Ovary (tissue), 9 donors: Measurements from ENCODE around the gene PPM1B. TPM values are rescaled to one million over a fixed set of nuclear protein-coding genes. Genes with fewer than 3 reads are reported as not detected.

Experiments used
- DNase-seq, 5 donors: peaks; one replicate each; pipeline ENCODE4 v3.0.0-alpha.2; 2019 to 2020
- H3K27ac ChIP-seq, 2 donors: fragments of 200-600 bp; one replicate each; pipeline versions ENCODE4 v1.5.1 to v1.8.0; 2019 to 2022
- H3K27me3 ChIP-seq: fragments of 200-600 bp; one replicate; pipeline ENCODE4 v1.8.0; 2022
- H3K36me3 ChIP-seq: fragments of 200-600 bp; sonication (generic); one replicate; pipeline ENCODE4 v1.5.1; 2019
- H3K4me1 ChIP-seq: one replicate; pipeline ENCODE4 v1.8.1; 2013; ENCODE audit warnings: mild to moderate bottlenecking, moderate library complexity; ENCODE audit not compliant: insufficient read depth
- H3K4me3 ChIP-seq: fragments of 200-600 bp; sonication (generic); one replicate; pipeline ENCODE4 v1.5.1; 2017
- H3K9me3 ChIP-seq, 2 donors: fragments of 200-600 bp in 1 of 2; sonication (generic) in 1 of 2; one replicate each; pipeline versions ENCODE4 v1.5.1 to v1.8.1; 2013 to 2019; ENCODE audit warnings: mild to moderate bottlenecking in 1 of 2, moderate library complexity in 1 of 2
- EP300 ChIP-seq: sonication (generic); formaldehyde crosslinking; IDR thresholded peaks from one replicate; pipeline ENCODE4 v1.6.1; 2017; ENCODE audit warnings: antibody characterized with exemption
- POLR2A ChIP-seq: fragments of 450-650 bp; IDR thresholded peaks from one replicate; pipeline ENCODE4 v1.6.1; 2017; ENCODE audit warnings: antibody characterized with exemption, mild to moderate bottlenecking, moderate library complexity
- WGBS, 3 donors: extraction: QIAGEN DNeasy Blood & Tissue Kit in 1 of 3; methylation state at CpG; one replicate each; pipeline versions ENCODE4 v1.1.5 to v1.1.7; 2013 to 2017; 5-methylcytosine and 5-hydroxymethylcytosine counted together
- intact Hi-C, 4 donors: fragments of 100-400 bp; cut with DNase I; formaldehyde crosslinking; loops; one replicate each; pipeline versions ENCODE4 v1.11.0 to v1.15.1; 2022 to 2023
- polyA plus RNA-seq, 2 donors: library from polyadenylated mRNA; stranded (reverse); fragments of 200-250 nt in 1 of 2; fragments of 350-450 nt in 1 of 2; fragmentation: Illumina TruSeq in 1 of 2; extraction: RNeasy Lipid Tissue Mini Kit (QIAGEN cat#74804) in 1 of 2; gene quantifications; one replicate each; pipeline ENCODE4 v1.2.3, GENCODE V29; 2013 to 2014
- total RNA-seq, 7 donors: library from RNA; depleted of rRNA in 2 of 7; stranded (reverse); fragments of >200 nt in 2 of 7; fragmentation: NEBNext Ultra II Directional in 3 of 7; extraction: Animal tissue kit (Norgen Biotek cat#: 25700) in 3 of 7; gene quantifications; one replicate each; pipeline versions ENCODE4 v1.1.0 to v1.2.4, GENCODE V29; 2016 to 2023
- TF ChIP-seq, protein P1 (sequence below), 3 donors: fragments of 450-650 bp in 2 of 3; fragments of 200-600 bp in 1 of 3; IDR thresholded peaks; one replicate each; pipeline versions ENCODE4 v1.5.1 to v1.8.0; 2016 to 2022; ENCODE audit warnings: antibody characterized with exemption in 3 of 3, mild to moderate bottlenecking in 1 of 3
- donor health status: DM: no; HTN: no; CAD: no; lungs with moderate emphysema.
- donor health status: DM: no; HTN: no; CAD: no.
- donor health status: Bipolar disorder and iron deficiency.
- donor health status: DM: yes; HTN: yes; CAD: no.
- donor health status: DM: no; HTN: no; CAD: no.
- donor health status: DM: yes; HTN: yes; CAD: no.

PPM1B gene
- total and polyA plus RNA-seq, 9 donors, result 27.6 to 43.4 (median 35.7) TPM

DNA sequence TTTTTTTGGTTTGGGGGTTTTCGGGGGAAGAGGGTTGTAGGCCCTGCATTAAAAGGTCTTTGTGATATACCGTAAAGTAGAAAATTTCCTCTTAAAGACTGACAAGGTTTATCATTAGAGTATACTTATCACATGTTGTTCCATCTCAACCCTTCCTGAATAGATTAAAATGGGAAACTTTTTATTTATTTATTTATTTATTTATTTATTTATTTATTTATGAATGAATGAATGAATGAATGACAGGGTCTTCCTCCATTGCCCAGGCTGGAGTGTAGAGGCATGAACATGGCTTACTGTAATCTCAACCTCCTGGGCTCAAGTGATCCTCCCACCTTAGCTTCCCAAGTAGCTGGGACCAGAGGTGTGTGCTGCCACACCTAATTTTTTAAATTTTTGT, 58.1 kb downstream of the PPM1B start:
- DNase-seq, result no peak
- Histone ChIP-seq H3K4me1 (no peaks in the 10 kb centered on the region), H3K4me3 (no peak overlapping the region), H3K27me3 (no peaks in the 10 kb centered on the region), H3K27ac (no peak overlapping the region), H3K9me3 (no peaks in the 10 kb centered on the region), H3K36me3 (no peaks in the 10 kb centered on the region)
- 97 to 99% (median 98%) methylated on average over 2 of the region's 2 CpGs for WGBS, 3 donors
- intact Hi-C loops, result no loop called here
- TF ChIP-seq, protein P1, sequence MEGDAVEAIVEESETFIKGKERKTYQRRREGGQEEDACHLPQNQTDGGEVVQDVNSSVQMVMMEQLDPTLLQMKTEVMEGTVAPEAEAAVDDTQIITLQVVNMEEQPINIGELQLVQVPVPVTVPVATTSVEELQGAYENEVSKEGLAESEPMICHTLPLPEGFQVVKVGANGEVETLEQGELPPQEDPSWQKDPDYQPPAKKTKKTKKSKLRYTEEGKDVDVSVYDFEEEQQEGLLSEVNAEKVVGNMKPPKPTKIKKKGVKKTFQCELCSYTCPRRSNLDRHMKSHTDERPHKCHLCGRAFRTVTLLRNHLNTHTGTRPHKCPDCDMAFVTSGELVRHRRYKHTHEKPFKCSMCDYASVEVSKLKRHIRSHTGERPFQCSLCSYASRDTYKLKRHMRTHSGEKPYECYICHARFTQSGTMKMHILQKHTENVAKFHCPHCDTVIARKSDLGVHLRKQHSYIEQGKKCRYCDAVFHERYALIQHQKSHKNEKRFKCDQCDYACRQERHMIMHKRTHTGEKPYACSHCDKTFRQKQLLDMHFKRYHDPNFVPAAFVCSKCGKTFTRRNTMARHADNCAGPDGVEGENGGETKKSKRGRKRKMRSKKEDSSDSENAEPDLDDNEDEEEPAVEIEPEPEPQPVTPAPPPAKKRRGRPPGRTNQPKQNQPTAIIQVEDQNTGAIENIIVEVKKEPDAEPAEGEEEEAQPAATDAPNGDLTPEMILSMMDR (IDR thresholded peaks at IDR 0.05), result no peak

DNA sequence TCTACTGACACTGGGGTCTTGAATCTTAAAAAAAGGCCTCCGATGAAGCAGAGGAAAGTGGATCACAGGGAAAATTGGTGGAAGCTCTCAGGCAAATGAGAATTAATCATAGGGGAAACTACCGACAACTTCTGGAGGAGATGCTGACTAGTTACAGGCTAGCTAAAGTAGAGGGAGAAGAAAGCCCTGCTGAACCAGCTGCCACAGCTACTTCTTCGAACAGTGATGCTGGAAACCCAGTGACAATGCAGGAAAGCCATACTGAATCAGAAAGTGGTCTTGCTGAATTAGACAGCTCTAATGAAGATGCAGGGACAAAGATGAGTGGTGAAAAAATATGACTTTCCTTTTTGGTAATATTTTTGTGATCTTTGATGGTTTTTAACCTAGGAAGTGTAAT, 61.7 kb downstream of the PPM1B start:
- no peaks in the 10 kb centered on the region for H3K27me3 ChIP-seq
- H3K27ac ChIP-seq, result no peak overlapping the region
- intact Hi-C loops, result no loop called here
- DNase-seq, result no peak
- no peak overlapping the region for H3K4me3 ChIP-seq
- no peaks in the 10 kb centered on the region for H3K36me3 ChIP-seq
- no peaks in the 10 kb centered on the region for H3K9me3 ChIP-seq
- TF ChIP-seq, protein P1 (IDR thresholded peaks at IDR 0.05), result no peak
- TF ChIP-seq POLR2A (no peak), EP300 (no peak)
- WGBS, 3 donors, result 88 to 94% (median 91%) methylated on average over 3 of the region's 3 CpGs
- no peaks in the 10 kb centered on the region for H3K4me1 ChIP-seq

DNA sequence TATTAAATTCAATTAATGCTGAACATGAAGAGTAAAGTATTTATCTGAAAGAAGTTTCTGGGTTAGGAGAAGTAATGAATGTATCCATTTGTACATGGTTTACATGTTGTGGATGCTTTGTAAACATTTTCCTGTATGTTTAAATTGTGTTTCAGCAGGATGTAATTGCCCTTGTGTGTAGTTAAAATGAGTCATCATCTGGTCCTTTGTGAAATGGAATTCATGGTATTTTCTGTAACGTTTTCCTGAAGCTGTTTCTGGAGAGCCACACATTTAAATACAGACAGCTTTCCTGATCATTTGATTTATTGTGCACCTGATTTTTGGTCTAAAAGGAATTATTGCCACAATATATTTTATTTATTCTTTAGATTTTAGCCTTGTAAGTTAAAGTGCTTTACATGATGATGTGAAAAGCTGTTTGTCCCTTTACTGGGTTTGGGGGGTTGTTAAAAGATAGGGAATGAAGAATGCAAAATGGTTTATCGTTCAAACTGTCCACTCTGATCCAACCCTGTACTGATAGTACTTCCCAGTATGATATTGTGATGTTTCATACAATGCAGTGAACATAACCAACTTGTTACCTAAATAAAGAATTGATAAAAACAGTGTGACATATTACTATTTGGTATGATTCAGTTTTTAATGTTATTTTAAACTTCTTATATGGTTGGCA, 64.9 kb downstream of the PPM1B start:
- no peaks in the 10 kb centered on the region for H3K36me3 ChIP-seq
- H3K9me3 ChIP-seq, result no peaks in the 10 kb centered on the region
- H3K4me1 ChIP-seq, result no peaks in the 10 kb centered on the region
- H3K4me3 ChIP-seq, result no peak overlapping the region
- TF ChIP-seq POLR2A (no peak), EP300 (no peak)
- TF ChIP-seq, protein P1 (IDR thresholded peaks at IDR 0.05), result no peak
- DNase-seq, result no peak
- 13 to 17% (median 16%) methylated on average over 2 of the region's 2 CpGs for WGBS, 3 donors
- H3K27me3 ChIP-seq, result no peaks in the 10 kb centered on the region
- H3K27ac ChIP-seq, result no peak overlapping the region
- intact Hi-C loops, result no loop called here

DNA sequence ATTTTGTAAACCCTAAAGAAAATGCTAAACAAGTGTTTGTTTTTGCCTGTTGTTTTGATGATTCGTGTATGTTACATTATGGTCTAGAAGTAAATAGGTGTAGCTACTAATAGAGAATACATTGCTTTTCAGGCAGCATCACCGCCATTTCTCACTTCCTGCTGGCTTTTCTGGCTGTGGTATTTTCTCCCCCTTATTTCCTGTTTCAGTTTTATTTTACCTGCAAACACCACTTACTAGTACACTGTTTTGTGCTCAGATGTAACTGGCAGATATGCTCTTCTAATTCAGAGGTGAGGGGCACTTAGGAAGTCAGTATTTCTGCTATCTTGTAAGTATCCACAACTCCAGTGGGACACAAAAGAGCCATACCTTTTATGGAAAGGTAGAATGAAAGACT, 68.5 kb downstream of the PPM1B start:
- Histone ChIP-seq H3K4me3 (no peak overlapping the region), H3K9me3 (no peaks in the 10 kb centered on the region), H3K36me3 (no peaks in the 10 kb centered on the region), H3K27me3 (no peaks in the 10 kb centered on the region), H3K27ac (no peak overlapping the region), H3K4me1 (no peaks in the 10 kb centered on the region)
- WGBS, 3 donors, result 83 to 89% (median 86%) methylated on average over 2 of the region's 2 CpGs
- no peak for DNase-seq
- intact Hi-C loops, result no loop called here
- TF ChIP-seq, protein P1 (IDR thresholded peaks at IDR 0.05), result no peak
- no peak for TF ChIP-seq POLR2A
- TF ChIP-seq EP300, result no peak
